Thyroid gland (tissue), 4 donors: Measurements from ENCODE around the gene HNRNPA0.

Source experiments
- POLR2A ChIP-seq, 2 donors: fragments of 450-650 bp; IDR thresholded peaks; one replicate each; pipeline ENCODE4 v1.6.1; 2017; ENCODE audit warnings: antibody characterized with exemption in 2 of 2, mild to moderate bottlenecking in 2 of 2, moderate library complexity in 1 of 2
- TF ChIP-seq, protein P1 (sequence below), 6 experiments: fragments of 200-600 bp in 3 of 6; fragments of 450-650 bp in 3 of 6; sonication (generic) in 3 of 6; IDR thresholded peaks; one replicate each; pipeline ENCODE4 v1.5.1; 2016 to 2019; ENCODE audit warnings: antibody characterized with exemption in 6 of 6, mild to moderate bottlenecking in 2 of 6, inconsistent platforms in 1 of 6, moderate library complexity in 1 of 6

DNA sequence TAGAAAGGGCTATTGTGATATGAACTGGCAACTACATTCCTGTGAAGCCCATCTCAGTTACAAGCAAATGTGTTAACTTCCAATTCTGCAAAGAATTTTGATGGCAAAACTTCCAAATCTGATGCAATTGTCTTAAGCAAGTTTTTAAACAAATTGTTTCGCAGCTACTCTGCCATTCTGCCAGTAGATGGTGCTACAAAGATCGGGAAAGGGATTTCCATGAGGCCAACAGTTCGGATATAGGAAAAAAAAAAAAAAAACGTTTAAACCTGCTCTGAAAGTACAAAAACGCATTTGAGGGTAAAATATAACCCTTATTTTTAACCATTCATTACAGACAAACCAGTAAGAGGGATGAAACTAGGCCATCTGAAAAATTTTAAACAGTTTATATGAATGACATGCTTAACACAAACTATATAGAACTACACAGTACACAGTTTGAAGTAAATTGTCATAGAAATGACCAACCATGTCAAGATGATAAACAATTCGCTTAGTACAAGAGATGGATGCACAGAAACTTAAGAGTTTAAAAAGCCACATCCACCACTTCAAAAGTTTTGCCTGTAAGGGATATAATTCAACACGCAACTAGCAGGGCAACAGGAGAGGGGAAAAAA, 2.2 kb downstream of the HNRNPA0 start:
- TF ChIP-seq, protein P1, sequence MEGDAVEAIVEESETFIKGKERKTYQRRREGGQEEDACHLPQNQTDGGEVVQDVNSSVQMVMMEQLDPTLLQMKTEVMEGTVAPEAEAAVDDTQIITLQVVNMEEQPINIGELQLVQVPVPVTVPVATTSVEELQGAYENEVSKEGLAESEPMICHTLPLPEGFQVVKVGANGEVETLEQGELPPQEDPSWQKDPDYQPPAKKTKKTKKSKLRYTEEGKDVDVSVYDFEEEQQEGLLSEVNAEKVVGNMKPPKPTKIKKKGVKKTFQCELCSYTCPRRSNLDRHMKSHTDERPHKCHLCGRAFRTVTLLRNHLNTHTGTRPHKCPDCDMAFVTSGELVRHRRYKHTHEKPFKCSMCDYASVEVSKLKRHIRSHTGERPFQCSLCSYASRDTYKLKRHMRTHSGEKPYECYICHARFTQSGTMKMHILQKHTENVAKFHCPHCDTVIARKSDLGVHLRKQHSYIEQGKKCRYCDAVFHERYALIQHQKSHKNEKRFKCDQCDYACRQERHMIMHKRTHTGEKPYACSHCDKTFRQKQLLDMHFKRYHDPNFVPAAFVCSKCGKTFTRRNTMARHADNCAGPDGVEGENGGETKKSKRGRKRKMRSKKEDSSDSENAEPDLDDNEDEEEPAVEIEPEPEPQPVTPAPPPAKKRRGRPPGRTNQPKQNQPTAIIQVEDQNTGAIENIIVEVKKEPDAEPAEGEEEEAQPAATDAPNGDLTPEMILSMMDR (IDR thresholded peaks at IDR 0.05), result peak; percentile 26 to 79 (median 57)
- no peak for TF ChIP-seq POLR2A (IDR thresholded peaks at IDR 0.05)
